GM21528 (cell line): Measurements from ENCODE around the gene OCEL1.
"Not testable (repeated sequence)": the region's sequence is repeated elsewhere in the genome, so short reads cannot be mapped to it uniquely, and the experiment has no call there.

Source experiments
- ATAC-seq: cut with Tn5 transposase; IDR thresholded peaks from one replicate; pipeline ENCODE4 v1.9.1; 2021; ENCODE audit warnings: mild to moderate bottlenecking, moderate library complexity; ENCODE audit not compliant: unreplicated experiment, low FRiP score

The OCEL1 gene

GRCh38 chr19:17260842-17261325 lies 34.9 kb downstream of the OCEL1 start:
- peak; percentile 54 for ATAC-seq

- no peak for ATAC-seq
Observed at GRCh38 chr19:17262557-17262956, 36.5 kb downstream of the OCEL1 start.

- ATAC-seq: no peak
Observed at GRCh38 chr19:17263712-17264640, 38.0 kb downstream of the OCEL1 start.

GRCh38 chr19:17264641-17264979 lies 38.6 kb downstream of the OCEL1 start, which contains the start of gene USHBP1:
USHBP1 (minus strand) TSS chr19:17264745; CDS start chr19:17264299, 446 bp downstream.
- ATAC-seq: no peak

- ATAC-seq: no peak
Observed at GRCh38 chr19:17266026-17266425, 40.0 kb downstream of the OCEL1 start.

GRCh38 chr19:17266589-17266974 lies 40.6 kb downstream of the OCEL1 start:
- ATAC-seq: no peak

- ATAC-seq: peak; percentile 92
Observed at GRCh38 chr19:17266975-17267788, 41.2 kb downstream of the OCEL1 start, which contains the start of gene BABAM1. BABAM1 (plus strand) TSS chr19:17267443; CDS start chr19:17268807, 1,364 bp downstream.

- ATAC-seq: no peak
Observed at GRCh38 chr19:17268754-17269153, 42.7 kb downstream of the OCEL1 start.

- ATAC-seq: not testable (repeated sequence)
Observed at GRCh38 chr19:17274892-17275291, 48.9 kb downstream of the OCEL1 start.

GRCh38 chr19:17275441-17276175 lies 49.6 kb downstream of the OCEL1 start:
- no peak for ATAC-seq
